CD4-positive, CD25-positive, alpha-beta regulatory T cell (primary cell): ENCODE data around the gene TOMM7. TPM values are rescaled to one million over a fixed set of nuclear protein-coding genes. Genes with fewer than 3 reads are reported as not detected.

ENCODE experiments used
- ATAC-seq, 2 donors: fragments of 150-1000 bp; cut with Tn5 transposase; one replicate each; pipeline ENCODE4 v1.10.0; 2021; ENCODE audit warnings: low read depth in 2 of 2, moderate number of reproducible peaks in 2 of 2, moderate library complexity in 1 of 2
- DNase-seq, 3 donors: peaks; one replicate each; pipeline versions ENCODE4 v3.0.0 to v3.0.0-alpha.2; 2012 to 2022; ENCODE audit warnings: mixed read lengths in 1 of 3
- H3K27ac ChIP-seq: one replicate; pipeline ENCODE4 v1.7.0; 2013; ENCODE audit warnings: mild to moderate bottlenecking, low read length; ENCODE audit not compliant: insufficient read depth, poor library complexity, severe bottlenecking
- H3K27me3 ChIP-seq: one replicate; pipeline ENCODE4 v1.7.0; 2013; ENCODE audit warnings: low read length; ENCODE audit not compliant: control insufficient read depth, insufficient read depth
- H3K36me3 ChIP-seq: one replicate; pipeline ENCODE4 v1.7.0; 2013; ENCODE audit warnings: mild to moderate bottlenecking, low read length, moderate library complexity; ENCODE audit not compliant: control insufficient read depth, insufficient read depth
- H3K4me1 ChIP-seq: 2 replicates; pipeline ENCODE4 v1.7.0; 2013; ENCODE audit warnings: mild to moderate bottlenecking, low read length; ENCODE audit not compliant: insufficient read depth, control insufficient read depth, poor library complexity, severe bottlenecking
- H3K4me3 ChIP-seq: one replicate; pipeline ENCODE4 v1.7.0; 2013; ENCODE audit warnings: low read depth, mild to moderate bottlenecking, low read length, moderate library complexity
- H3K9me3 ChIP-seq, 2 experiments: 1 replicate in 1 of 2; 2 replicates in 1 of 2; pipeline ENCODE4 v1.7.0; 2013; ENCODE audit warnings: low read length in 2 of 2, mild to moderate bottlenecking in 1 of 2, moderate library complexity in 1 of 2; ENCODE audit not compliant: control insufficient read depth in 2 of 2
- H3K27ac Mint-ChIP-seq, 3 donors: one replicate each; pipeline ENCODE4 v1.8.0; 2020 to 2022; ENCODE audit warnings: mild to moderate bottlenecking in 3 of 3, mixed read lengths in 3 of 3, moderate library complexity in 2 of 3
- H3K27me3 Mint-ChIP-seq: one replicate; pipeline ENCODE4 v1.8.0; 2022; ENCODE audit warnings: mild to moderate bottlenecking, mixed read lengths
- H3K36me3 Mint-ChIP-seq: one replicate; pipeline ENCODE4 v1.8.0; 2020; ENCODE audit warnings: mixed read lengths
- H3K4me1 Mint-ChIP-seq, 4 donors: one replicate each; pipeline ENCODE4 v1.8.0; 2020 to 2022; ENCODE audit warnings: mixed read lengths in 4 of 4, mild to moderate bottlenecking in 1 of 4
- H3K4me3 Mint-ChIP-seq, 4 donors: one replicate each; pipeline ENCODE4 v1.8.0; 2020 to 2022; ENCODE audit warnings: mild to moderate bottlenecking in 4 of 4, mixed read lengths in 4 of 4, moderate library complexity in 3 of 4
- H3K9me3 Mint-ChIP-seq, 7 donors: one replicate each; pipeline ENCODE4 v1.8.0; 2020 to 2022; ENCODE audit warnings: mixed read lengths in 7 of 7, mild to moderate bottlenecking in 3 of 7, moderate library complexity in 2 of 7
- polyA plus RNA-seq, 4 donors: library from polyadenylated mRNA; unstranded; fragments of 300-500 nt; fragmentation: Illumina TruSeq; gene quantifications; one replicate each; pipeline ENCODE4 v1.2.3, GENCODE V29; 2021
- total RNA-seq: library from RNA; stranded (reverse); gene quantifications from one replicate; pipeline ENCODE4 v1.2.3, GENCODE V29; 2022

TOMM7 gene
- total and polyA plus RNA-seq, 5 donors from 2014 or later, result 217 to 490 (median 405) TPM

- Mint-ChIP-seq H3K4me3 (peak overlapping the region in 1 of 4 donors; percentile 43), H3K27ac (no peak overlapping the region), H3K9me3 (no peaks in the 10 kb centered on the region)
These were observed 9.1 kb upstream of the TOMM7 start for GRCh38 chr7:22831602-22832305.

GRCh38 chr7:22827563-22827962 is 4.9 kb upstream of the TOMM7 start:
- Mint-ChIP-seq H3K27ac (no peak overlapping the region), H3K9me3 (no peaks in the 10 kb centered on the region), H3K4me3 (no peak overlapping the region), H3K27me3 (peaks cover 37% of the 10 kb centered on the region), H3K36me3 (no peaks in the 10 kb centered on the region), H3K4me1 (peaks cover 0 to 10% (median 4%) of the 10 kb centered on the region in 4 donors)
- Histone ChIP-seq H3K27me3 (peaks cover 12% of the 10 kb centered on the region), H3K9me3 (no peaks in the 10 kb centered on the region), H3K4me3 (no peak overlapping the region), H3K4me1 (peaks cover 6% of the 10 kb centered on the region), H3K27ac (no peak overlapping the region), H3K36me3 (no peaks in the 10 kb centered on the region)
- DNase-seq (peak in 1 of 3 donors; percentile 15), ATAC-seq (no peak)

More at GRCh38 chr7:22831602-22832305, 9.1 kb upstream of the TOMM7 start:
- H3K4me1 Mint-ChIP-seq, result no peaks in the 10 kb centered on the region
- Histone ChIP-seq H3K36me3 (no peaks in the 10 kb centered on the region), H3K4me1 (no peaks in the 10 kb centered on the region), H3K27ac (no peak overlapping the region), H3K27me3 (peaks cover 12% of the 10 kb centered on the region), H3K9me3 (no peaks in the 10 kb centered on the region), H3K4me3 (no peak overlapping the region)
- H3K27me3 Mint-ChIP-seq, result peaks cover 41% of the 10 kb centered on the region
- ATAC-seq (no peak), DNase-seq (no peak)
- H3K36me3 Mint-ChIP-seq, result no peaks in the 10 kb centered on the region

GRCh38 chr7:22826593-22826992 is 3.9 kb upstream of the TOMM7 start:
- H3K4me1 Mint-ChIP-seq, result peaks cover 0 to 15% (median 7%) of the 10 kb centered on the region in 4 donors
- DNase-seq, result no peak
- Histone ChIP-seq H3K4me1 (peaks cover 12% of the 10 kb centered on the region), H3K4me3 (no peak overlapping the region), H3K27me3 (peaks cover 12% of the 10 kb centered on the region), H3K27ac (no peak overlapping the region), H3K9me3 (no peaks in the 10 kb centered on the region), H3K36me3 (no peaks in the 10 kb centered on the region)
- no peak overlapping the region for H3K27ac Mint-ChIP-seq
- H3K9me3 Mint-ChIP-seq, result no peaks in the 10 kb centered on the region
- no peak for ATAC-seq
- peaks cover 28% of the 10 kb centered on the region for H3K27me3 Mint-ChIP-seq
- no peaks in the 10 kb centered on the region for H3K36me3 Mint-ChIP-seq
- H3K4me3 Mint-ChIP-seq, result no peak overlapping the region

GRCh38 chr7:22824760-22825159 is 2.1 kb upstream of the TOMM7 start:
- H3K27ac ChIP-seq, result no peak overlapping the region
- H3K4me3 Mint-ChIP-seq, result peak overlapping the region in 1 of 4 donors; percentile 69
- H3K9me3 Mint-ChIP-seq, result peaks cover 0 to 3% (median 0%) of the 10 kb centered on the region in 7 donors
- ATAC-seq (no peak), DNase-seq (no peak)
- H3K4me1 ChIP-seq, result peaks cover 28% of the 10 kb centered on the region
- no peaks in the 10 kb centered on the region for H3K9me3 ChIP-seq
- H3K4me3 ChIP-seq, result no peak overlapping the region
- H3K27ac Mint-ChIP-seq, result no peak overlapping the region
- H3K27me3 ChIP-seq, result peaks cover 9% of the 10 kb centered on the region
- H3K4me1 Mint-ChIP-seq, result peaks cover 10 to 33% (median 16%) of the 10 kb centered on the region in 4 donors
- H3K27me3 Mint-ChIP-seq, result peaks cover 28% of the 10 kb centered on the region
- peaks cover 2% of the 10 kb centered on the region for H3K36me3 Mint-ChIP-seq
- no peaks in the 10 kb centered on the region for H3K36me3 ChIP-seq

- Mint-ChIP-seq H3K4me3 (peak overlapping the region; percentile 96 to 99 (median 97)), H3K36me3 (peaks cover 8% of the 10 kb centered on the region), H3K9me3 (peaks cover 0 to 3% (median 0%) of the 10 kb centered on the region in 7 donors), H3K27me3 (peaks cover 28% of the 10 kb centered on the region), H3K4me1 (peaks cover 14 to 45% (median 24%) of the 10 kb centered on the region in 4 donors), H3K27ac (peak overlapping the region; percentile 98 to 99 (median 98))
- H3K9me3 ChIP-seq, result no peaks in the 10 kb centered on the region
- DNase-seq (no peak), ATAC-seq (no peak)
- H3K4me3 ChIP-seq, result peak overlapping the region; percentile 96
- H3K4me1 ChIP-seq, result peaks cover 33% of the 10 kb centered on the region
- H3K36me3 ChIP-seq, result no peaks in the 10 kb centered on the region
- peaks cover 4% of the 10 kb centered on the region for H3K27me3 ChIP-seq
- H3K27ac ChIP-seq, result peak overlapping the region; percentile 83
These were observed 471 bp upstream of the TOMM7 start for GRCh38 chr7:22823142-22823497.

- peaks cover 21% of the 10 kb centered on the region for H3K27me3 Mint-ChIP-seq
- DNase-seq, result peak in 2 of 3 donors; percentile 4 to 17
- H3K27me3 ChIP-seq, result no peaks in the 10 kb centered on the region
- peaks cover 0 to 3% (median 0%) of the 10 kb centered on the region in 7 donors for H3K9me3 Mint-ChIP-seq
- ATAC-seq, result peak in 1 of 2 donors; percentile 4
- peaks cover 10% of the 10 kb centered on the region for H3K36me3 ChIP-seq
- no peaks in the 10 kb centered on the region for H3K9me3 ChIP-seq
- peak overlapping the region; percentile 83 for H3K27ac ChIP-seq
- peak overlapping the region; percentile 98 to 99 (median 98) for H3K27ac Mint-ChIP-seq
- H3K36me3 Mint-ChIP-seq, result peaks cover 8% of the 10 kb centered on the region
- H3K4me1 Mint-ChIP-seq, result peaks cover 16 to 53% (median 31%) of the 10 kb centered on the region in 4 donors
- peak overlapping the region; percentile 96 to 99 (median 97) for H3K4me3 Mint-ChIP-seq
- peak overlapping the region; percentile 96 for H3K4me3 ChIP-seq
- H3K4me1 ChIP-seq, result peaks cover 33% of the 10 kb centered on the region
These were observed 755 bp downstream of the TOMM7 start for GRCh38 chr7:22821702-22822485.

GRCh38 chr7:22819476-22819875 is 3.2 kb downstream of the TOMM7 start:
- no peak overlapping the region for H3K4me3 ChIP-seq
- Mint-ChIP-seq H3K27ac (peak overlapping the region in 1 of 3 donors; percentile 11), H3K27me3 (peaks cover 5% of the 10 kb centered on the region), H3K9me3 (peaks cover 0 to 3% (median 0%) of the 10 kb centered on the region in 7 donors), H3K4me1 (peaks cover 34 to 70% (median 38%) of the 10 kb centered on the region in 4 donors), H3K4me3 (peak overlapping the region in 3 of 4 donors; percentile 61 to 97 (median 82)), H3K36me3 (peaks cover 12% of the 10 kb centered on the region)
- H3K9me3 ChIP-seq, result no peaks in the 10 kb centered on the region
- ATAC-seq (no peak), DNase-seq (no peak)
- H3K4me1 ChIP-seq, result peaks cover 33% of the 10 kb centered on the region
- no peaks in the 10 kb centered on the region for H3K27me3 ChIP-seq
- H3K36me3 ChIP-seq, result peaks cover 34% of the 10 kb centered on the region
- no peak overlapping the region for H3K27ac ChIP-seq
